Measurements from ENCODE around the gene FITM2.

DNA sequence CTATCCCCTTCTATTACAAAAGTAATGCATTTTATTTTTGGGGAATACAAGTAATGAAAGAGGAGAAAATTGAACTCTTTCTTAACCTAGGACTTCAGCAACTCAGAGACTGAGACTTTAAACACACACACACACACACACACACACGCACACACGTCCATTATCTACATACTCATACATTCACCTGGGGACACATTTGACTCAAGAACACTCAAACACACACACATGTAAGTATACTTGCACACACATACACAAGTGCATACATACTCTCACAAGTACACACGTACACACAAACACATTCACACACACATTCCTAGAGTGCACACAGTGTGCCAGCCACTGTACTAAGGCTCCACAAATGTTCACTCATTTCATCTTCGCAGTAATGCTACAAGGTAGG is 23.7 kb upstream of the FITM2 start:
- TF ChIP-seq, protein P1, sequence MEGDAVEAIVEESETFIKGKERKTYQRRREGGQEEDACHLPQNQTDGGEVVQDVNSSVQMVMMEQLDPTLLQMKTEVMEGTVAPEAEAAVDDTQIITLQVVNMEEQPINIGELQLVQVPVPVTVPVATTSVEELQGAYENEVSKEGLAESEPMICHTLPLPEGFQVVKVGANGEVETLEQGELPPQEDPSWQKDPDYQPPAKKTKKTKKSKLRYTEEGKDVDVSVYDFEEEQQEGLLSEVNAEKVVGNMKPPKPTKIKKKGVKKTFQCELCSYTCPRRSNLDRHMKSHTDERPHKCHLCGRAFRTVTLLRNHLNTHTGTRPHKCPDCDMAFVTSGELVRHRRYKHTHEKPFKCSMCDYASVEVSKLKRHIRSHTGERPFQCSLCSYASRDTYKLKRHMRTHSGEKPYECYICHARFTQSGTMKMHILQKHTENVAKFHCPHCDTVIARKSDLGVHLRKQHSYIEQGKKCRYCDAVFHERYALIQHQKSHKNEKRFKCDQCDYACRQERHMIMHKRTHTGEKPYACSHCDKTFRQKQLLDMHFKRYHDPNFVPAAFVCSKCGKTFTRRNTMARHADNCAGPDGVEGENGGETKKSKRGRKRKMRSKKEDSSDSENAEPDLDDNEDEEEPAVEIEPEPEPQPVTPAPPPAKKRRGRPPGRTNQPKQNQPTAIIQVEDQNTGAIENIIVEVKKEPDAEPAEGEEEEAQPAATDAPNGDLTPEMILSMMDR (IDR thresholded peaks at IDR 0.05; ENCODE audit: poor library complexity), result no peak
- no peak for TF ChIP-seq EZH2 (IDR thresholded peaks at IDR 0.05; ENCODE audit: borderline replicate concordance)

Data from hepatocyte (in vitro differentiated cells).